ENCODE data around the gene PSG4.
"Not testable (repeated sequence)": the region's sequence is repeated elsewhere in the genome, so short reads cannot be mapped to it uniquely, and the experiment has no call there.

GRCh38 chr19:43238213-43238612 lies 32.8 kb upstream of the PSG4 start:
- not testable (repeated sequence) for TF ChIP-seq CTCF (IDR thresholded peaks at IDR 0.05; ENCODE audit: low read length); EZH2 (IDR thresholded peaks at IDR 0.05; ENCODE audit: borderline replicate concordance, low read length)
